Umbilical cord (tissue), 2 donors: ENCODE data around the gene EIF5. TPM values are rescaled to one million over a fixed set of nuclear protein-coding genes. Genes with fewer than 3 reads are reported as not detected.
"Not testable (repeated sequence)": the region's sequence is repeated elsewhere in the genome, so short reads cannot be mapped to it uniquely, and the experiment has no call there.

Experiments
- DNase-seq: peaks from one replicate; pipeline ENCODE4 v3.0.0-alpha.2; 2015; ENCODE audit warnings: low spot score
- total RNA-seq: library from RNA; depleted of rRNA; stranded (reverse); fragments of >200 nt; gene quantifications from one replicate; pipeline ENCODE4 v1.2.3, GENCODE V29; 2014; ENCODE audit warnings: low replicate concordance; ENCODE audit not compliant: insufficient read depth

The EIF5 gene
- total RNA-seq, 1 donor from 2014 or later = 165 TPM

GRCh38 chr14:103336191-103336590 lies 2.2 kb downstream of the EIF5 start:
- DNase-seq = no peak

- DNase-seq = no peak
Observed at GRCh38 chr14:103337794-103338193, 3.8 kb downstream of the EIF5 start.

GRCh38 chr14:103339561-103339960 lies 5.5 kb downstream of the EIF5 start:
- DNase-seq = no peak

GRCh38 chr14:103340480-103341212 lies 6.6 kb downstream of the EIF5 start:
- no peak for DNase-seq

GRCh38 chr14:103341250-103342129 lies 7.5 kb downstream of the EIF5 start:
- DNase-seq = no peak

- no peak for DNase-seq
Observed at GRCh38 chr14:103343164-103343879, 9.3 kb downstream of the EIF5 start.

- no peak for DNase-seq
Observed at GRCh38 chr14:103343905-103344797, 10.1 kb downstream of the EIF5 start.

GRCh38 chr14:103346286-103346685 lies 12.2 kb downstream of the EIF5 start:
- DNase-seq = no peak

- DNase-seq = no peak
Observed at GRCh38 chr14:103347091-103347815, 13.2 kb downstream of the EIF5 start.

- no peak for DNase-seq
Observed at GRCh38 chr14:103348154-103348553, 14.1 kb downstream of the EIF5 start.

GRCh38 chr14:103349982-103350381 lies 15.9 kb downstream of the EIF5 start:
- no peak for DNase-seq

- no peak for DNase-seq
Observed at GRCh38 chr14:103353362-103353761, 19.3 kb downstream of the EIF5 start.

GRCh38 chr14:103354141-103354540 lies 20.1 kb downstream of the EIF5 start:
- DNase-seq = no peak

- DNase-seq = no peak
Observed at GRCh38 chr14:103356024-103356682, 22.1 kb downstream of the EIF5 start.

GRCh38 chr14:103357552-103357951 lies 23.5 kb downstream of the EIF5 start:
- DNase-seq = not testable (repeated sequence)

GRCh38 chr14:103360548-103360947 lies 26.5 kb downstream of the EIF5 start:
- DNase-seq = no peak

GRCh38 chr14:103361867-103362266 lies 27.8 kb downstream of the EIF5 start:
- DNase-seq = no peak

- DNase-seq = no peak
Observed at GRCh38 chr14:103362780-103363179, 28.7 kb downstream of the EIF5 start.

- no peak for DNase-seq
Observed at GRCh38 chr14:103366741-103367140, 32.7 kb downstream of the EIF5 start.

- no peak for DNase-seq
Observed at GRCh38 chr14:103367995-103368394, 34.0 kb downstream of the EIF5 start.
